Panc1 (cell line): ENCODE data around the gene DNAJB5. TPM values are rescaled to one million over a fixed set of nuclear protein-coding genes. Genes with fewer than 3 reads are reported as not detected.
A peak's percentile ranks its signal among the peaks of the same experiment; 100 is the strongest.

Experiments
- ATAC-seq: fragments of 200-7000 bp; cut with Tn5 transposase; 2 replicates; pipeline ENCODE4 v1.9.1; 2020; ENCODE audit warnings: mild to moderate bottlenecking, moderate library complexity
- BruUV-seq: library from RNA; stranded (reverse); fragments of 400-500 nt; replicated peaks from 2 replicates; lab custom pipeline; 2021; lab: Mats Ljungman, UMichigan
- CTCF ChIA-PET: fragments of 300-600 bp; sonication (Branson Sonifier 250); formaldehyde crosslinking; loops from one replicate; lab custom pipeline; 2022; ENCODE audit warnings: antibody characterized with exemption; lab: Charles Lee
- POLR2A ChIA-PET: fragments of 300-600 bp; sonication (Branson Sonifier 250); formaldehyde crosslinking; loops from one replicate; lab custom pipeline; 2022; ENCODE audit warnings: antibody characterized with exemption; lab: Charles Lee
- DNase-seq: peaks from one replicate; pipeline ENCODE4 v3.0.0-alpha.2; 2010; ENCODE audit warnings: low read depth, low spot score
- H3K27ac ChIP-seq: 2 replicates; pipeline ENCODE4 v1.5.1; 2011; ENCODE audit warnings: mild to moderate bottlenecking, low read length, inconsistent platforms
- H3K27me3 ChIP-seq: fragments of 200-500 bp; sonication (Bioruptor generic); 2 replicates; pipeline ENCODE4 v1.6.0; 2014; ENCODE audit warnings: low read length, inconsistent platforms; ENCODE audit not compliant: control insufficient read depth, insufficient read depth
- H3K36me3 ChIP-seq: fragments of 200-500 bp; sonication (Bioruptor generic); 2 replicates; pipeline ENCODE4 v1.5.1; 2014; ENCODE audit warnings: inconsistent platforms, mild to moderate bottlenecking, low read length, moderate library complexity; ENCODE audit not compliant: control insufficient read depth, insufficient read depth
- H3K4me1 ChIP-seq: 2 replicates; pipeline ENCODE4 v1.5.1; 2011; ENCODE audit warnings: inconsistent platforms, mild to moderate bottlenecking, low read length, moderate library complexity; ENCODE audit not compliant: control insufficient read depth, insufficient read depth
- H3K4me3 ChIP-seq, 2 experiments: 2 replicates each; pipeline ENCODE4 v1.5.1; 2011 to 2012; ENCODE audit warnings: low read depth in 2 of 2, low read length in 2 of 2, mild to moderate bottlenecking in 2 of 2, inconsistent platforms in 1 of 2, moderate library complexity in 1 of 2
- H3K9me3 ChIP-seq: fragments of 200-500 bp; sonication (Bioruptor generic); 2 replicates; pipeline ENCODE4 v1.5.1; 2014; ENCODE audit warnings: low read depth, mild to moderate bottlenecking, inconsistent platforms, low read length, moderate library complexity; ENCODE audit not compliant: control insufficient read depth, insufficient read depth
- POLR2AphosphoS5 ChIP-seq: IDR thresholded peaks from 2 replicates; pipeline ENCODE4 v1.6.1; 2012; ENCODE audit warnings: mild to moderate bottlenecking, low read depth, low read length, moderate library complexity
- SIN3A ChIP-seq: IDR thresholded peaks from 2 replicates; pipeline ENCODE4 v1.6.1; 2012; ENCODE audit warnings: low read depth, mild to moderate bottlenecking, low read length, moderate library complexity, borderline replicate concordance; ENCODE audit not compliant: insufficient read depth
- TCF7L2 ChIP-seq: IDR thresholded peaks from 2 replicates; pipeline ENCODE4 v1.6.1; 2011; ENCODE audit warnings: mild to moderate bottlenecking, low read depth, low read length, inconsistent platforms
- in situ Hi-C: cut with HindIII; loops from 2 replicates; pipeline ENCODE4 v1.10.0; 2016; ENCODE audit warnings: low sequenced_read_pairs, low pct_unique_long_range_greater_than_20kb
- intact Hi-C: fragments of 100-400 bp; cut with micrococcal nuclease; formaldehyde crosslinking; loops from one replicate; pipeline ENCODE4 v1.10.0; 2022; ENCODE audit not compliant: unreplicated experiment
- total RNA-seq: library from RNA; stranded (reverse); gene quantifications from one replicate; pipeline ENCODE4 v1.2.1, GENCODE V29; 2021; ENCODE audit not compliant: unreplicated experiment
- TF ChIP-seq, protein P1 (sequence below): fragments of 450-650 bp; IDR thresholded peaks from 2 replicates; pipeline ENCODE4 v1.5.1; 2017; ENCODE audit warnings: mild to moderate bottlenecking
- TF ChIP-seq, protein P2 (sequence below), 2 experiments: IDR thresholded peaks; 2 replicates each; pipeline ENCODE4 v1.6.1; 2011 to 2012; ENCODE audit warnings: low read depth in 2 of 2, control low read depth in 1 of 2, low read length in 1 of 2, mild to moderate bottlenecking in 1 of 2, moderate library complexity in 1 of 2; ENCODE audit not compliant: insufficient read depth in 1 of 2

The DNAJB5 gene
- total RNA-seq, 1 experiment from 2014 or later: 9.7 TPM

DNA sequence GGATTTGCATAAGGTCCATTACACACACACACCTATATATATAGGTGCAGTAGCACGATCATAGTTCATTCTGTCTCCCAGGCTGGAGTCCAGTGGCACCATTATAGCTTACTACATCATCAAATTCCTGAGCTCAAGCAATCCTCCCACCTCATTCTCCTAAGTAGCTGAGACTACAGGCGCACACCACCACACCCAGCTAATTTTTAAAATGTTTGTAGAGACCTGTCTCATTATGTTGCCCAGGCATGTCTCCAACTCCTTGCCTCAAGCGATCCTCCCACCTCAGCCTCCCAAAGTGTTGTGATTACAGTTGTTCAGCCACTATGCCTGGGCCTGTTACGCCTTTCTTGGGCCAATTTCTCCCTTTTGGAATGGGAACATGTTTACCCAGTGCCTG lies 39.7 kb downstream of the DNAJB5 start:
- Histone ChIP-seq H3K9me3 (no peaks in the 10 kb centered on the region), H3K36me3 (no peaks in the 10 kb centered on the region), H3K27ac (no peak overlapping the region), H3K27me3 (no peaks in the 10 kb centered on the region), H3K4me3 (no peak overlapping the region), H3K4me1 (peaks cover 12% of the 10 kb centered on the region)
- no peak for DNase-seq
- 0 out of 2 replicates have a peak, but pooled peaks have one; percentile 17 for ATAC-seq
- BruUV-seq: no TSS peak
- CTCF ChIA-PET: no interaction called here
- intact Hi-C loops (no loop called here), in situ Hi-C loops (no loop called here)
- POLR2A ChIA-PET: no interaction called here
- no peak for TF ChIP-seq SIN3A
- TF ChIP-seq, protein P1, sequence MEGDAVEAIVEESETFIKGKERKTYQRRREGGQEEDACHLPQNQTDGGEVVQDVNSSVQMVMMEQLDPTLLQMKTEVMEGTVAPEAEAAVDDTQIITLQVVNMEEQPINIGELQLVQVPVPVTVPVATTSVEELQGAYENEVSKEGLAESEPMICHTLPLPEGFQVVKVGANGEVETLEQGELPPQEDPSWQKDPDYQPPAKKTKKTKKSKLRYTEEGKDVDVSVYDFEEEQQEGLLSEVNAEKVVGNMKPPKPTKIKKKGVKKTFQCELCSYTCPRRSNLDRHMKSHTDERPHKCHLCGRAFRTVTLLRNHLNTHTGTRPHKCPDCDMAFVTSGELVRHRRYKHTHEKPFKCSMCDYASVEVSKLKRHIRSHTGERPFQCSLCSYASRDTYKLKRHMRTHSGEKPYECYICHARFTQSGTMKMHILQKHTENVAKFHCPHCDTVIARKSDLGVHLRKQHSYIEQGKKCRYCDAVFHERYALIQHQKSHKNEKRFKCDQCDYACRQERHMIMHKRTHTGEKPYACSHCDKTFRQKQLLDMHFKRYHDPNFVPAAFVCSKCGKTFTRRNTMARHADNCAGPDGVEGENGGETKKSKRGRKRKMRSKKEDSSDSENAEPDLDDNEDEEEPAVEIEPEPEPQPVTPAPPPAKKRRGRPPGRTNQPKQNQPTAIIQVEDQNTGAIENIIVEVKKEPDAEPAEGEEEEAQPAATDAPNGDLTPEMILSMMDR: no peak
- TF ChIP-seq POLR2AphosphoS5: no peak; the same call in 1 of the 2 replicates
- no peak for TF ChIP-seq TCF7L2
- TF ChIP-seq, protein P2, sequence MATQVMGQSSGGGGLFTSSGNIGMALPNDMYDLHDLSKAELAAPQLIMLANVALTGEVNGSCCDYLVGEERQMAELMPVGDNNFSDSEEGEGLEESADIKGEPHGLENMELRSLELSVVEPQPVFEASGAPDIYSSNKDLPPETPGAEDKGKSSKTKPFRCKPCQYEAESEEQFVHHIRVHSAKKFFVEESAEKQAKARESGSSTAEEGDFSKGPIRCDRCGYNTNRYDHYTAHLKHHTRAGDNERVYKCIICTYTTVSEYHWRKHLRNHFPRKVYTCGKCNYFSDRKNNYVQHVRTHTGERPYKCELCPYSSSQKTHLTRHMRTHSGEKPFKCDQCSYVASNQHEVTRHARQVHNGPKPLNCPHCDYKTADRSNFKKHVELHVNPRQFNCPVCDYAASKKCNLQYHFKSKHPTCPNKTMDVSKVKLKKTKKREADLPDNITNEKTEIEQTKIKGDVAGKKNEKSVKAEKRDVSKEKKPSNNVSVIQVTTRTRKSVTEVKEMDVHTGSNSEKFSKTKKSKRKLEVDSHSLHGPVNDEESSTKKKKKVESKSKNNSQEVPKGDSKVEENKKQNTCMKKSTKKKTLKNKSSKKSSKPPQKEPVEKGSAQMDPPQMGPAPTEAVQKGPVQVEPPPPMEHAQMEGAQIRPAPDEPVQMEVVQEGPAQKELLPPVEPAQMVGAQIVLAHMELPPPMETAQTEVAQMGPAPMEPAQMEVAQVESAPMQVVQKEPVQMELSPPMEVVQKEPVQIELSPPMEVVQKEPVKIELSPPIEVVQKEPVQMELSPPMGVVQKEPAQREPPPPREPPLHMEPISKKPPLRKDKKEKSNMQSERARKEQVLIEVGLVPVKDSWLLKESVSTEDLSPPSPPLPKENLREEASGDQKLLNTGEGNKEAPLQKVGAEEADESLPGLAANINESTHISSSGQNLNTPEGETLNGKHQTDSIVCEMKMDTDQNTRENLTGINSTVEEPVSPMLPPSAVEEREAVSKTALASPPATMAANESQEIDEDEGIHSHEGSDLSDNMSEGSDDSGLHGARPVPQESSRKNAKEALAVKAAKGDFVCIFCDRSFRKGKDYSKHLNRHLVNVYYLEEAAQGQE (IDR thresholded peaks at IDR 0.05; ENCODE audit: insufficient read depth in 1 of 2, low read depth in 2 of 2, low read length in 1 of 2): no peak

DNA sequence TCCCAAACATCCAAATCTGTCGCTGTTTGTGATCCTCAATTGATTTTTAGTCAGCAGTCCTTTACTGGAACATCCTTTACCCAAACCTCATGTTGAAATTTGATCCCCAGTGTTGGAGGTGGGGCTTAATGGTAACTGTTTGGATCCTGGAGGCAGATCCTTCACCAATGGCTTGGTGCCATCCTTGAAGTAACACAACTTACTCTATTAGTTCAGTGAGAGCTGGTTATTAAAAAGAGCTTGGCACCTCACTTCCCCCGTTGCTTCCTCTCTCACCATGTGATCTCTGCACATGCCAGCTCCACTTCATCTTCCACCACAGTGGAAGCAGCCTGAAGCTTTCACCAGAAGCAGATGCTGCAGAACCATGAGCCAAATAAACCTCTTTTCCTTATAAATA lies 40.3 kb downstream of the DNAJB5 start:
- no peak for TF ChIP-seq POLR2AphosphoS5
- TF ChIP-seq, protein P2 (IDR thresholded peaks at IDR 0.05; ENCODE audit: insufficient read depth in 1 of 2, low read depth in 2 of 2, low read length in 1 of 2): no peak
- no peaks in the 10 kb centered on the region for H3K9me3 ChIP-seq
- ChIA-PET CTCF (no interaction called here), POLR2A (no interaction called here)
- DNase-seq: no peak
- no TSS peak for BruUV-seq
- H3K4me3 ChIP-seq: no peak overlapping the region
- no peak overlapping the region for H3K27ac ChIP-seq
- H3K36me3 ChIP-seq: no peaks in the 10 kb centered on the region
- in situ Hi-C loops (no loop called here), intact Hi-C loops (no loop called here)
- H3K4me1 ChIP-seq: peaks cover 12% of the 10 kb centered on the region
- ATAC-seq: no peak
- no peaks in the 10 kb centered on the region for H3K27me3 ChIP-seq
